GM19463 (cell line): ENCODE data around the gene HINFP.

Source experiments
- ATAC-seq: cut with Tn5 transposase; IDR thresholded peaks from one replicate; pipeline ENCODE4 v1.9.1; 2021; ENCODE audit warnings: mild to moderate bottlenecking, moderate library complexity; ENCODE audit not compliant: unreplicated experiment

The HINFP gene

GRCh38 chr11:119121008-119121810 is at the start of gene HINFP:
TSS of gene HINFP (plus strand) at chr11:119121580. CDS start at chr11:119126945, 5,365 bp downstream.
- ATAC-seq: peak; percentile 96

- ATAC-seq: no peak
Observed at GRCh38 chr11:119077839-119078238, 43.5 kb upstream of the HINFP start.

- ATAC-seq: no peak
Observed at GRCh38 chr11:119078675-119079420, 42.5 kb upstream of the HINFP start.

- no peak for ATAC-seq
Observed at GRCh38 chr11:119081682-119082260, 39.6 kb upstream of the HINFP start.

- ATAC-seq: peak; percentile 95
Observed at GRCh38 chr11:119084663-119085436, 36.5 kb upstream of the HINFP start, which contains the start of gene HMBS. TSS of gene HMBS (plus strand) at chr11:119084881. CDS start at chr11:119085034, 153 bp downstream.

- ATAC-seq: peak; percentile 5
Observed at GRCh38 chr11:119085437-119085847, 35.9 kb upstream of the HINFP start.

- ATAC-seq: no peak
Observed at GRCh38 chr11:119087123-119087522, 34.3 kb upstream of the HINFP start.

- no peak for ATAC-seq
Observed at GRCh38 chr11:119087747-119088241, 33.6 kb upstream of the HINFP start.

GRCh38 chr11:119088406-119088805 is 33.0 kb upstream of the HINFP start:
- no peak for ATAC-seq

- no peak for ATAC-seq
Observed at GRCh38 chr11:119089319-119089718, 32.1 kb upstream of the HINFP start.

- ATAC-seq: no peak
Observed at GRCh38 chr11:119091178-119091577, 30.2 kb upstream of the HINFP start.

- no peak for ATAC-seq
Observed at GRCh38 chr11:119091966-119092879, 29.2 kb upstream of the HINFP start.

GRCh38 chr11:119092880-119093842 is 28.2 kb upstream of the HINFP start:
- ATAC-seq: no peak

- ATAC-seq: no peak
Observed at GRCh38 chr11:119093942-119094815, 27.2 kb upstream of the HINFP start.

GRCh38 chr11:119094816-119095065 is 26.6 kb upstream of the HINFP start:
- ATAC-seq: peak; percentile 49

- ATAC-seq: peak; percentile 81
Observed at GRCh38 chr11:119095066-119095880, 26.1 kb upstream of the HINFP start.

GRCh38 chr11:119099711-119100110 is 21.7 kb upstream of the HINFP start:
- no peak for ATAC-seq
